ENCODE results near the gene ZNF747.

- TF ChIP-seq CTCF (IDR thresholded peaks at IDR 0.05) (no peak), POLR2A (IDR thresholded peaks at IDR 0.05) (no peak)
Observed at GRCh38 chr16:30555315-30556124, 20.9 kb upstream of the ZNF747 start.

Data from lower leg skin (tissue), 3 donors.